Erythroblast (primary cell): ENCODE data around the gene HSPA14.
"Not testable (repeated sequence)": the region's sequence is repeated elsewhere in the genome, so short reads cannot be mapped to it uniquely, and the experiment has no call there.

Experiments
- DNase-seq, 2 experiments: peaks; one replicate each; lab custom pipeline; 2025; lab: John Stamatoyannopoulos, UW
- GATA1 ChIP-seq: IDR thresholded peaks from 2 replicates; pipeline ENCODE4 v1.6.1; 2011; ENCODE audit warnings: low read depth, mild to moderate bottlenecking, control low read depth, low read length, moderate library complexity
- POLR2A ChIP-seq: IDR thresholded peaks from 2 replicates; pipeline ENCODE4 v1.6.1; 2011; ENCODE audit warnings: mild to moderate bottlenecking, low read length

Gene HSPA14

DNA sequence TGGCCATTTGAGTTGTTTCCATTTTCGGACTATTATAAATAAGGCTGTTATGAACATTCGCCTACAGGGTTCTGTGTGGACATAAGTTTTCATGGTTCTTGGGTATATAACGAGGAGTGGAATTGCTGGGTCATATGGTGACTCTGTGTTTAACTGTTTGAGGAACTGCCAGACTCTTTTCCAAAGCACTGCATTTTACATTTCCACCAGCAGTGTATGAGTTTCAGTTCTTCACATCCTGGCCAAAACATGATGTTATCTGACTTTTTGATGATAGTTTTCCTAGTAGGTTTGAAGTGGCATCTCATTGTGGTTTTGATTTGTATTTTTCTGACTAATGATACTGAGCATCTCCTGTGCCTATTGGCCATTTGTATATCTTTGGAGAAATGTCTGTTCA lies 46.0 kb downstream of the HSPA14 start:
- TF ChIP-seq GATA1 (no peak), POLR2A (no peak)
- peak in 1 of 2 experiments; percentile 15 for DNase-seq

DNA sequence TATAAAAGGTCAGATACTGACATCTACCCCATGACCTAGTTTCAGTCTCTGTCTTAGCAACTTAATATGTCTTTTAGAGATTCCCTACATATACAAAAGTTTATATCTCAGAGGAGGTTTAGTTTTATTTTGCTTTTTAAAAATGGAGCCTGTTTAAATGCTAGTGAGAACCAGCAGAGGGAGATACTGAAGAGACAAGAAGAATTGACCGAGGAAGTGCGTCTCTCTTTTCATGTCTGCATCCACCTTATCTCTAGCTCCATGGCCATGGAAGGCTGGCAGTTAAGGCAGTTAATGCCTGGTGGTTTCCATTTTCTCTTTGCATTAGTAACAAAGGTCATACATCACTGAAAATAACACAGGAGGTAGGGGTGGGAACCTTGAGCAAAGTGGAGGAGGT lies 51.2 kb downstream of the HSPA14 start:
- DNase-seq: peak; percentile 55 to 80
- TF ChIP-seq GATA1 (no peak), POLR2A (no peak)

DNA sequence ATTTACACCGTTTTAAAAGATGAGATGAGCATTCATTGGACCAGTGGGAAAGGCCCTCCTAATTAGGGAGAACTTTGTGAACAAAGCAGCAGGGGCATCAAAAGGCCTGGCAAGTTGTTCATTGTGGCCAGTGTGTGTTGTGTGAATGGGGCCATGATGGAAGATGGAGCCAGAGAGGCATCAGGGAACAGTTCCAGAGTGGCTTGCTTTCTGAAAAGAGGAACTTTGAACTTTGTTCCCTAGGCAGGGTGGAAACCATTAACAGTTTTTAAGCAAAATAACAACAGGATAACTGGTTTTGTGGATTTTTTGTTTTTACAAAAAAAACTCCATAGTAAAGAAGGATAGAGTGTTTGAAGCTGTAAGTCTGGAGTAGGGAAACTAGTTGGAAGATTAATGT lies 53.0 kb downstream of the HSPA14 start:
- TF ChIP-seq GATA1: no peak
- TF ChIP-seq POLR2A: no peak
- no peak for DNase-seq

DNA sequence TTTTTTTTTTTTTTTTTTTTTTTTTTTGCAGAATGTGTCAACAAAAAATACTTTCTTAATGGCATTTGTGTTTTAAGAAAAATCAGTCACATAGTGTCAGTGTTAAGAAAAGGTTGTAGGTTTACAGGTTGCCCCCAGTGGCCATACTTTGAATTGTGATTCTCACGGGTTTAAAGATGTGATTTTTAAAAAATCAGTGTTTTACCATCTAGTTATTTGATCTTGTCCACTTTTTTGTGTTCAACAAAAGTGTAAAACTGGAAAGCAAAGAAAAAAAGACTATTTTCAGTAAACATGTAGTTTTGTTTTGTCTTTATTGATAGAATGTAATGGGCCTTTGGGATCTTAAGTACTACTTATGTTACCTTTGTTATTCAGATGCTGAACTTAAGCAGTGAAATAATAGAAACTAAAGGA lies 66.2 kb downstream of the HSPA14 start:
- peak; percentile 52 to 60 for DNase-seq

DNA sequence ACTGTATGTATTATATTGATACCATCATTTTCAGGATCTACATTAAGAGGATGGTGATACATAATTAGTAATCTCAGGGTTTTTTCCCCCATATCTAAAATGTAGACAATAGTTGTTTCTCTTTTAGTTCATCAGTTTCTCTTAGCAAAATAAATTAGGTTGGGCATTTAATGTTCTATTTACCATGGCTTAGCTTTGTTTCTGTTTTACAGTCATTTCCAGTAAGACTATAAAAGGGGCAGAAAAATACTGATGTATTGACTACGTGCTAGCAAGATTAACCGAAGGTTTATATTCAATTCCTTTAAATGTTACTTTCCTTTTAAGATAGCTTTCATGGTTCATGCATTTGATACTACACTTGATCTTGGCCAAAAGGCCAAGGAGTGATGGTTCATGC lies 66.8 kb downstream of the HSPA14 start:
- no peak for TF ChIP-seq GATA1
- no peak for TF ChIP-seq POLR2A
- DNase-seq: no peak

More for the DNA sequence above, 66.2 kb downstream of the HSPA14 start:
- TF ChIP-seq GATA1 (no peak), POLR2A (no peak)

DNA sequence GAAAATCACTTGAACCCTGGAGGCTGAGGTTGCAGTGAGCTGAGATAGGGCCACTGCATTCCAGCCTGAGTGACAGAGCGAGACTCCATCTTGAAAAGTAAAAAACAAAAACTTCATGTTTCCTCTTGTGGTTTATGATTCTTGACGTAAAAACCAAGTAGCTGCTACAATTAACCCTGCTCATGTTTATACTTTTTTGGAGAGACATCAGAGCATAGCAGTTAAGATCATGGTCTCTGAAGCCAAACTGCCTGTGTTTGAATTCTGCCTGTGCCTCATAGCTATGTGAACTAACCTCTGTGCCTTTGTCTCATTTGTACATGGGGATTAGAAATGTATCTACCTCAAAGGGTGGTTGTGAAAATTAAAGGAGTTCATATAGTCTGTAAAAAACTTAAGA lies 67.8 kb downstream of the HSPA14 start:
- no peak for DNase-seq
- TF ChIP-seq GATA1 (no peak), POLR2A (no peak)

DNA sequence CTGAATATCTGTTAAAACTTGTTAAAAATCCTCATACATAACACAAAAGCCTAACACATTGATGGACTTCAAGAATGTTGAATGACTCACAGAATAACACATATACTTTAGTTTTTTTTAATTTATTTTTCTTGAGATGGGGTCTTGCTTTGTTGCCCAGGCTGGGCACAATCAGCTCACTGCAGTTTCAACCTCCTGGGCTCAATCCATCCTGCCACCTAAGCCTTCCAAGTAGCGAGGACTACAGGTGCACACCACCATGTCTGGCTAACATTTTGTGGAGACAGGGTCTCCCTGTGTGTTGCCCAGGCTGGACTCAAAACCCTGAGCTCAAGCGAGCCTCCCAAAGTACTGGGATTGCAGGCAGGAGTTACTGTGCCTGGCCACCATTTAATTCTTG lies 68.7 kb downstream of the HSPA14 start:
- no peak for TF ChIP-seq GATA1
- TF ChIP-seq POLR2A: no peak
- DNase-seq: no peak

DNA sequence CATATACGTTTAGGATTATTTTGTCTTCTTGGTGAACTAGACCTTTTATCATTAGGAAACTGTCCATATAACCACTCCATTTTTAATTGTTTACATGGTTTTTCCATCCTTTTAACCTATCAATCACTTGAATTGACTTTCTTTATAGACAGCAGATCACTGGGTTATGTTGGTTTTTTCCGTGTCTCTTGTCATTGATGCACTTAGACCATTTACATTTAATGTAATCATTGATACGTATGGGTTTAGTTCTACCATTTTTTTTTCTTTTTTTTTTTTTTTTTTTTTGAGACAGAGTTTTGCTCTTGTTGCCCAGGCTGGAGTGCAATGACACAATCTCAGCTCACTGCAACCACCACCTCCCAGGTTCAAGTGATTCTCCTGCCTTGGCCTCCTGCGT lies 69.5 kb downstream of the HSPA14 start:
- DNase-seq: not testable (repeated sequence)

DNA sequence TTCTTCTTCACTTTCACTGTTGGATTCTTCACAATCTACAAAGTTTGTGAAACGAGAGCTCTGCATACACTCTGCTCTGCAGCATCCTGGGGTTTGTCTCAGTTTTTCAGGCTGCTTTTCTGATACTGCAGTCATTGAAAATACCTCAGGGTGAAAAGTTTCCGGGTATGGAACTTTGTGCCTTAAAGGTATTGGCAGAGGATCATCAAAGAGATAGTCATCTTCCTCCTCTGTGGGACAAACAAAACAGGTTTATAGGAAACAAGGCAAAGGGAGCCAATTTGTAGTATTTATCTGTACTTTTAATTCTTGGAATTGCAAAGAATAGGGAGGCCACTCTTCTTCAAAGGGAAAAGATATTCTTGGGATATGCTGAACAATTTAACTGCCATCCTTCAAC lies 71.0 kb downstream of the HSPA14 start:
- no peak for TF ChIP-seq POLR2A
- no peak for TF ChIP-seq GATA1

DNA sequence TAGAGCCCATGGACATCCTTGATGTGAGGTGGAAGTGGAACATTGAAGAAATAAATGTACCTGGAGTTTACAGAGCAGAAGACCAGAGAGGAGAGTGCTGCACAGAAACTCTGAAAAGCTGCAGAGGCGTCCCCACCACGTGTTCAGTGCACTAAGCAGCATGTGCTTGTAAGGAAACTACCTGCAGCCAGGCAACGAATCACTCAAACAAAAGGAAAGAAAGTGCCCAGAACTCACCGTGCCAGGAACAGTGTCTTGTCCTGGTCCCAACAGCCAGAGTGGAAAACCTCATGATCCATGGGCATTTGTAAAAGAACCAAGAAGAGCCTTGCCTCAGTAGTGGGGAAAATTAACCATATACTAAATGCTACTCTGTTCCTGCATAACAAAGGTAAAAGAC lies 72.8 kb downstream of the HSPA14 start:
- TF ChIP-seq POLR2A: no peak
- no peak for TF ChIP-seq GATA1

More for the DNA sequence above, 71.0 kb downstream of the HSPA14 start:
- no peak for DNase-seq

DNA sequence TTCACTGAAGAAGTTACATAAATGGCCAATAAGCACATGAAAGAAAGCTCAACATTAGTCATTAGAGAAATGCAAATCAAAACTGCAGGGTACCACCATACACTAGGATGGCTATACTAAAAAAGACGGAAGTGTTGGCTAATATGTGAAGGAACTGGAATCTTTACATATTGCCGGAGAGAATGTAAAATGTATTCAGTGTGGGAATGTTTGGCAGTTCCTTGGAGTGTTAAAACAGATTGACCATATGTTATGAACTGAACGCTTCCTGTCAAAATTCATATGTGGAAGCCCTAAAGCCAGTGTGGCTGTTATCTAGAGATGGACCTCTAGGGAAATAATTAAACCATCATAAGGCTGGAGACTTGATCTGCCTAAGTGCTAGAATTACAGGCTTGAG lies 73.7 kb downstream of the HSPA14 start:
- no peak for DNase-seq
- TF ChIP-seq GATA1 (no peak), POLR2A (no peak)

More for the DNA sequence above, 72.8 kb downstream of the HSPA14 start:
- DNase-seq: no peak

DNA sequence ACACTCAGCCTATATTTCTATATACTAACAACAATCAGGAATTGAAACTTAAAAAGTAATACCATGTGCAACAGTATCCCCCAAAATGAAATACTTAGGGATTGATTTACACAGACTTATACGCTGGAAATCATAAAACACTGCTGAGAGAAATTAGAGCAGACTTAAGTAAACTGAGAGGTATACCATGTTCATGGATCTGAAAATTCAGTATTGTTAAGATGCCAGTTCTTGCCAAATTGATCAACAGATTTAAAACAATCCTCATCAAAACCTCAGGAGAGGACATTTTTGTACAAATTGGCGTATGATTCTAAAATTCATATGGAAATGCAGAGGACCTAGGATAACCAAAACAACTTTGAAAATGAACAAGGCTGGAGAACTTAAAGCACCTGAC lies 78.5 kb downstream of the HSPA14 start:
- TF ChIP-seq GATA1 (no peak), POLR2A (no peak)
- DNase-seq: no peak

DNA sequence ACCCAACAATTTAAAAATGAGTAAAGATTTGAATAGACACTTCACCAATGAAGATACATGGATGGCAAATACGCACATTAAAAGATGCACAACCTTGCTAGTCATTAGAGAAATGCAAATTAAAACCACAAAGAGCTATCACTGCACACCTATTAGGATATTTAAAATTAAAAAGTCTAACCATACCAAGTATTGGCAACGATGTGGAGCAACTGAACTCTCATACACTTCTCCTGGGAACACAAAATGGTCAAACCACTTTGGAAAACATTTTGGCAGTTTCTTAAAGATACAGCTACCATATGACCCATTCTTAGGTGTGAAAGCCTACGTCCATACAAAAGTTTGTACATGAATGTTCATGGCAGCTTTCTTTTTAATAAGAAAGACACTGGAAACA lies 79.7 kb downstream of the HSPA14 start:
- no peak for TF ChIP-seq GATA1
- no peak for TF ChIP-seq POLR2A
- no peak for DNase-seq

DNA sequence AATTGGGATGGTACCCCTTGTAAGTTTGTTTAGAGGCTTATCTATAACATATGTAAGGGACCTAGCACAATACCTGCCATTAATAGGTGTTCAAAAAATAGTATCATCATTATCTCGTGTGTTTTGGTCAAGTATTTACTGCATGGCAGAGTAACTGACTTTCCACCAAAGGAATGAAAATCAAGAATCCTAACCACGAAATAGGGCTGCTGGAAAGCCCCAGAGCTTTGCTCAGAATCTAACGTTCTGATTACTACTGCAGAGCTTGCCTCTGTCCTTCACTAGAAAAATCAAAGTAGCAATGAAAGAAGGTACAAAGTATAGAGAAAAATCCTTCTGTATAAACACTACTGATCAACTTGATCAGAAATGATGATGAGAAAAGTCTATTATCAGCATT lies 80.9 kb downstream of the HSPA14 start:
- DNase-seq: no peak
- TF ChIP-seq POLR2A: no peak
- TF ChIP-seq GATA1: no peak
